ENCODE results near the gene DSCAML1.

Gene DSCAML1

GRCh38 chr11:117616979-117617378 lies 180.0 kb downstream of the DSCAML1 start:
- no peak overlapping the region for H3K4me3 ChIP-seq (replicated peaks; ENCODE audit: low read depth, low read length)
- no peak for DNase-seq (ENCODE audit: extremely low read depth, low read depth)

GRCh38 chr11:117614728-117615127 lies 182.3 kb downstream of the DSCAML1 start:
- TF ChIP-seq, protein P1, sequence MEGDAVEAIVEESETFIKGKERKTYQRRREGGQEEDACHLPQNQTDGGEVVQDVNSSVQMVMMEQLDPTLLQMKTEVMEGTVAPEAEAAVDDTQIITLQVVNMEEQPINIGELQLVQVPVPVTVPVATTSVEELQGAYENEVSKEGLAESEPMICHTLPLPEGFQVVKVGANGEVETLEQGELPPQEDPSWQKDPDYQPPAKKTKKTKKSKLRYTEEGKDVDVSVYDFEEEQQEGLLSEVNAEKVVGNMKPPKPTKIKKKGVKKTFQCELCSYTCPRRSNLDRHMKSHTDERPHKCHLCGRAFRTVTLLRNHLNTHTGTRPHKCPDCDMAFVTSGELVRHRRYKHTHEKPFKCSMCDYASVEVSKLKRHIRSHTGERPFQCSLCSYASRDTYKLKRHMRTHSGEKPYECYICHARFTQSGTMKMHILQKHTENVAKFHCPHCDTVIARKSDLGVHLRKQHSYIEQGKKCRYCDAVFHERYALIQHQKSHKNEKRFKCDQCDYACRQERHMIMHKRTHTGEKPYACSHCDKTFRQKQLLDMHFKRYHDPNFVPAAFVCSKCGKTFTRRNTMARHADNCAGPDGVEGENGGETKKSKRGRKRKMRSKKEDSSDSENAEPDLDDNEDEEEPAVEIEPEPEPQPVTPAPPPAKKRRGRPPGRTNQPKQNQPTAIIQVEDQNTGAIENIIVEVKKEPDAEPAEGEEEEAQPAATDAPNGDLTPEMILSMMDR (IDR thresholded peaks at IDR 0.05; ENCODE audit: low read depth, low read length, missing control alignments), result no peak
- no peak for DNase-seq (ENCODE audit: extremely low read depth, low read depth)
- no peak overlapping the region for H3K4me3 ChIP-seq (replicated peaks; ENCODE audit: low read depth, low read length)

More at GRCh38 chr11:117616979-117617378, 180.0 kb downstream of the DSCAML1 start:
- TF ChIP-seq, protein P1 (IDR thresholded peaks at IDR 0.05; ENCODE audit: low read depth, low read length, missing control alignments), result no peak

DNA sequence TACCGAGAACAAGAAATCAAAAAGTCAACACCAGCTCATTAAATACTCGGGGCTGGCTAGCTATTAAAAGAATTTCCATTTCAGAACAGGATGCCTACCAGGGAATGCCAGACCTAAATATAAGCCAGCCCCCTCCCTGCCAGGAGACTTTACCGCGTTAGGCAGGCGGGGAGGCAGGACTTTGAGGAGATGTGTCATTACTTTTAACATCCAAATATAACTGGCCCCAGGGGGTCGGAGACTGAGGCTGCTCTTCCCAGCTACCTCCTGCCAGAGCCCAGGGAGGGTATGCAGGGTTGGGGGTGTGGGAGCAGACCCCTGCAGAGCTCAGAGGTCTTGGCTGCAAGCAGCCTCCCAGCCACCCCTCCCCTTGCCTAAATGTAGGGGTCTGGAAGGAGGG lies 183.5 kb downstream of the DSCAML1 start:
- TF ChIP-seq, protein P1 (IDR thresholded peaks at IDR 0.05; ENCODE audit: low read depth, low read length, missing control alignments), result no peak
- H3K4me3 ChIP-seq (replicated peaks; ENCODE audit: low read depth, low read length), result no peak overlapping the region
- DNase-seq (ENCODE audit: extremely low read depth, low read depth), result no peak

GRCh38 chr11:117612177-117612576 lies 184.8 kb downstream of the DSCAML1 start:
- DNase-seq (ENCODE audit: extremely low read depth, low read depth), result no peak
- no peak overlapping the region for H3K4me3 ChIP-seq (replicated peaks; ENCODE audit: low read depth, low read length)
- TF ChIP-seq, protein P1 (IDR thresholded peaks at IDR 0.05; ENCODE audit: low read depth, low read length, missing control alignments), result no peak

DNA sequence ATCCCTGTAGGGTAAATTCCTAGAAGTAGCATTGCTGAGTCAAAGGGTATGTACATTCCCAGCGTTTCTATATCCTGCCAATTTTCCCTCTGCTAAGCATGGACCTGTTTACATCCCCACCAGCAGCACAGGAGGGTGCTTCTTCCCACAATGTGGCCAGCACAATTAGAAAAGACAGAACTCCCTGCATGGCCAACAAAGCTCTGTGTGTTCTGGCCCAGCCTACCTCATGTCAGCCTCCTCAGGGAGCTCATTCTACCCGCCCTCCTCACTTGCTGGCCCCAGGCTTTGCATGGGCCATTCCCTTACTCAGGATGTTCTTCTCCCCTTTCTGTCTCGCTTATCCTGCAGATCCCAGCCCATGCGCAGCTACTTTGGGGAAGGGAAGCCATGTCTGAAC lies 186.1 kb downstream of the DSCAML1 start:
- H3K4me3 ChIP-seq (replicated peaks; ENCODE audit: low read depth, low read length), result no peak overlapping the region
- no peak for DNase-seq (ENCODE audit: extremely low read depth, low read depth)
- TF ChIP-seq, protein P1 (IDR thresholded peaks at IDR 0.05; ENCODE audit: low read depth, low read length, missing control alignments), result no peak

DNA sequence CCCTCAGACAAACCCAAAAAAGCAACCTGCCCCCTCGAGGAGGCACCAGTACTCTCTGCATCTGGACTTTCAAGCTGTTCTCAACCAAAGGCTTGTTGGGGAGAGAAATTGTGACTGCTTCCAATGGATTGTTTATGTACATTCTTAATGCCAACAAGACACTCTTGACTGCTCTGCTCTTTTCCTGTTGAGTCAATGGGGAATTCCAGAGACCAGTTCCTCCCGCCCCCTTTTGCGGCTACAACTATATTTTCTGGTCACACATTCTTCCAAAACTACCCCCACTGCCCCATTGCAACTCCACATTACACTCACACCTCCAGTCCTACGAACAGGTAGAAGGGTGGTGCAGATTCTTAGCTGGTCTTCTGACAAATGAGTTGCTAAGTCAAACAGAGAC lies 187.0 kb downstream of the DSCAML1 start:
- TF ChIP-seq, protein P1 (IDR thresholded peaks at IDR 0.05; ENCODE audit: low read depth, low read length, missing control alignments), result no peak
- no peak overlapping the region for H3K4me3 ChIP-seq (replicated peaks; ENCODE audit: low read depth, low read length)
- no peak for DNase-seq (ENCODE audit: extremely low read depth, low read depth)

GRCh38 chr11:117607449-117607848 lies 189.6 kb downstream of the DSCAML1 start:
- DNase-seq (ENCODE audit: extremely low read depth, low read depth), result no peak
- no peak overlapping the region for H3K4me3 ChIP-seq (replicated peaks; ENCODE audit: low read depth, low read length)
- TF ChIP-seq, protein P1 (IDR thresholded peaks at IDR 0.05; ENCODE audit: low read depth, low read length, missing control alignments), result no peak
